GM23338 (cell line): ENCODE data around the gene SPEF1. TPM values are rescaled to one million over a fixed set of nuclear protein-coding genes. Genes with fewer than 3 reads are reported as not detected.
A peak's percentile ranks its signal among the peaks of the same experiment; 100 is the strongest.

Experiments used
- ATAC-seq: fragments of 200-7000 bp; cut with Tn5 transposase; 3 replicates; pipeline ENCODE4 v1.9.1; 2020
- DNase-seq: peaks from one replicate; pipeline ENCODE4 v3.0.0-alpha.2; 2015; ENCODE audit warnings: low spot score
- H2AFZ ChIP-seq: fragments of 200-600 bp; sonication (generic); 2 replicates; pipeline ENCODE4 v1.8.0; 2016; ENCODE audit warnings: antibody characterized with exemption, mild to moderate bottlenecking, moderate library complexity
- H3F3A ChIP-seq: fragments of 200-600 bp; sonication (generic); replicated peaks from 2 replicates; pipeline ENCODE4 v1.8.0; 2017; ENCODE audit warnings: antibody characterized with exemption, mixed run types, low read depth
- H3K27ac ChIP-seq: fragments of 200-600 bp; sonication (generic); 2 replicates; pipeline ENCODE4 v1.6.1; 2016; ENCODE audit warnings: low read depth
- H3K27me3 ChIP-seq: fragments of 200-600 bp; sonication (generic); 2 replicates; pipeline ENCODE4 v1.8.0; 2016; ENCODE audit warnings: mild to moderate bottlenecking, mixed run types, moderate library complexity; ENCODE audit not compliant: insufficient read depth
- H3K36me3 ChIP-seq: fragments of 200-600 bp; sonication (generic); 2 replicates; pipeline ENCODE4 v1.8.0; 2016; ENCODE audit warnings: mild to moderate bottlenecking; ENCODE audit not compliant: insufficient read depth
- H3K4me1 ChIP-seq: fragments of 200-600 bp; sonication (generic); 2 replicates; pipeline ENCODE4 v1.8.0; 2016; ENCODE audit warnings: mild to moderate bottlenecking, moderate library complexity; ENCODE audit not compliant: insufficient read depth
- H3K4me2 ChIP-seq: fragments of 200-600 bp; sonication (generic); 2 replicates; pipeline ENCODE4 v1.7.1; 2017; ENCODE audit warnings: mixed run types
- H3K4me3 ChIP-seq: fragments of 200-600 bp; sonication (generic); 2 replicates; pipeline ENCODE4 v1.6.1; 2016; ENCODE audit warnings: mixed run types
- H3K79me2 ChIP-seq: fragments of 200-600 bp; sonication (generic); replicated peaks from 2 replicates; pipeline ENCODE4 v1.8.0; 2017; ENCODE audit warnings: mild to moderate bottlenecking; ENCODE audit not compliant: insufficient read depth
- H3K9me2 ChIP-seq: fragments of 200-600 bp; sonication (generic); 2 replicates; pipeline ENCODE4 v1.8.0; 2017; ENCODE audit not compliant: insufficient read depth
- H4K20me1 ChIP-seq: fragments of 200-600 bp; sonication (generic); replicated peaks from 2 replicates; pipeline ENCODE4 v1.8.0; 2017; ENCODE audit warnings: mild to moderate bottlenecking; ENCODE audit not compliant: insufficient read depth
- H3K27ac Mint-ChIP-seq: 2 replicates; pipeline ENCODE4 v1.8.0; 2020; ENCODE audit warnings: inconsistent platforms, mild to moderate bottlenecking, moderate library complexity, mixed read lengths
- H3K27me3 Mint-ChIP-seq: 3 replicates; pipeline ENCODE4 v1.8.0; 2022; ENCODE audit warnings: low read depth, mild to moderate bottlenecking, moderate library complexity, mixed read lengths, inconsistent platforms; ENCODE audit not compliant: insufficient read depth, poor library complexity
- H3K36me3 Mint-ChIP-seq: 3 replicates; pipeline ENCODE4 v1.8.0; 2021; ENCODE audit warnings: low read depth, mild to moderate bottlenecking, inconsistent platforms, moderate library complexity, mixed read lengths
- H3K4me1 Mint-ChIP-seq: 3 replicates; pipeline ENCODE4 v1.8.0; 2020; ENCODE audit warnings: mild to moderate bottlenecking, inconsistent platforms, mixed read lengths
- H3K4me3 Mint-ChIP-seq: 3 replicates; pipeline ENCODE4 v1.8.0; 2021; ENCODE audit warnings: moderate library complexity, mild to moderate bottlenecking, inconsistent platforms, mixed read lengths
- H3K9me3 Mint-ChIP-seq: 3 replicates; pipeline ENCODE4 v1.8.0; 2020; ENCODE audit warnings: moderate library complexity, mild to moderate bottlenecking, inconsistent platforms, mixed read lengths
- CREB1 ChIP-seq: fragments of 250-450 bp; sonication (Bioruptor Pico); IDR thresholded peaks from 2 replicates; pipeline ENCODE4 v1.5.0; 2020; ENCODE audit warnings: low read depth, mild to moderate bottlenecking, moderate library complexity
- EZH2 ChIP-seq: fragments of 200-600 bp; sonication (generic); IDR thresholded peaks from one replicate; pipeline ENCODE4 v1.8.0; 2017; ENCODE audit warnings: antibody characterized with exemption, mild to moderate bottlenecking, low read depth; ENCODE audit not compliant: unreplicated experiment
- NANOG ChIP-seq: IDR thresholded peaks from 2 replicates; pipeline ENCODE4 v1.6.1; 2016; ENCODE audit warnings: antibody characterized with exemption, borderline replicate concordance
- POLR2AphosphoS5 ChIP-seq: IDR thresholded peaks from 2 replicates; pipeline ENCODE4 v1.6.1; 2016; ENCODE audit warnings: antibody characterized with exemption, low read depth
- ZNF114 ChIP-seq: fragments of 250-450 bp; sonication (Bioruptor Pico); IDR thresholded peaks from 2 replicates; pipeline ENCODE4 v1.5.0; 2020; ENCODE audit warnings: mild to moderate bottlenecking, moderate library complexity
- polyA plus RNA-seq: library from polyadenylated mRNA; unstranded; fragments of >200 nt; fragmentation: Nextera tagmentation; extraction: Ambion mirVana; gene quantifications from 2 replicates; pipeline ENCODE4 v1.2.1, GENCODE V29; 2016
- total RNA-seq: library from RNA; depleted of rRNA; stranded (reverse); fragments of >200 nt; shearing (Covaris generic); gene quantifications from 2 replicates; pipeline ENCODE4 v1.2.3, GENCODE V29; 2014
- TF ChIP-seq, protein P1 (sequence below), 2 experiments: fragments of 200-600 bp in 1 of 2; sonication (generic) in 1 of 2; conservative IDR thresholded peaks; 2 replicates each; pipeline versions ENCODE4 v1.5.1 to v1.6.1; 2016 to 2017; ENCODE audit warnings: antibody characterized with exemption in 2 of 2, low read depth in 2 of 2, mild to moderate bottlenecking in 2 of 2, moderate library complexity in 1 of 2
- TF ChIP-seq, protein P2 (sequence below): fragments of 250-450 bp; sonication (Bioruptor Pico); IDR thresholded peaks from 2 replicates; pipeline ENCODE4 v1.5.0; 2020; ENCODE audit warnings: mild to moderate bottlenecking, moderate library complexity
- TF ChIP-seq, protein P3 (sequence below): IDR thresholded peaks from 2 replicates; pipeline ENCODE4 v1.6.1; 2016; ENCODE audit warnings: antibody characterized with exemption

SPEF1 gene
- total and polyA plus RNA-seq, 2 experiments from 2014 or later: 0.68 to 0.69 TPM

- H3K27ac Mint-ChIP-seq: no peak overlapping the region
- H3K79me2 ChIP-seq: no peaks in the 10 kb centered on the region
- no peak for TF ChIP-seq CREB1 (CRISPR knock-in tag)
- TF ChIP-seq, protein P1, sequence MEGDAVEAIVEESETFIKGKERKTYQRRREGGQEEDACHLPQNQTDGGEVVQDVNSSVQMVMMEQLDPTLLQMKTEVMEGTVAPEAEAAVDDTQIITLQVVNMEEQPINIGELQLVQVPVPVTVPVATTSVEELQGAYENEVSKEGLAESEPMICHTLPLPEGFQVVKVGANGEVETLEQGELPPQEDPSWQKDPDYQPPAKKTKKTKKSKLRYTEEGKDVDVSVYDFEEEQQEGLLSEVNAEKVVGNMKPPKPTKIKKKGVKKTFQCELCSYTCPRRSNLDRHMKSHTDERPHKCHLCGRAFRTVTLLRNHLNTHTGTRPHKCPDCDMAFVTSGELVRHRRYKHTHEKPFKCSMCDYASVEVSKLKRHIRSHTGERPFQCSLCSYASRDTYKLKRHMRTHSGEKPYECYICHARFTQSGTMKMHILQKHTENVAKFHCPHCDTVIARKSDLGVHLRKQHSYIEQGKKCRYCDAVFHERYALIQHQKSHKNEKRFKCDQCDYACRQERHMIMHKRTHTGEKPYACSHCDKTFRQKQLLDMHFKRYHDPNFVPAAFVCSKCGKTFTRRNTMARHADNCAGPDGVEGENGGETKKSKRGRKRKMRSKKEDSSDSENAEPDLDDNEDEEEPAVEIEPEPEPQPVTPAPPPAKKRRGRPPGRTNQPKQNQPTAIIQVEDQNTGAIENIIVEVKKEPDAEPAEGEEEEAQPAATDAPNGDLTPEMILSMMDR (conservative IDR thresholded peaks at IDR 0.05; ENCODE audit: low read depth in 2 of 2): peak; percentile 38 to 49; a peak in 3 of 4 replicates
- peaks cover 4% of the 10 kb centered on the region; the same call in 1 of the 3 replicates for H3K9me3 Mint-ChIP-seq
- peaks cover 12% of the 10 kb centered on the region; the same call in 1 of the 2 replicates for H3K4me1 ChIP-seq
- H2AFZ ChIP-seq: no peak overlapping the region
- no peaks in the 10 kb centered on the region for H3K36me3 ChIP-seq
- peaks cover 11% of the 10 kb centered on the region; the same call in 1 of the 2 replicates for H4K20me1 ChIP-seq
- no peaks in the 10 kb centered on the region for H3K9me2 ChIP-seq
- H3K4me3 ChIP-seq: peak overlapping the region; percentile 73
- peak overlapping the region; percentile 58 for H3K4me3 Mint-ChIP-seq
- H3K27me3 ChIP-seq: peaks cover 28% of the 10 kb centered on the region
- no peak overlapping the region for H3K27ac ChIP-seq
- H3F3A ChIP-seq: peaks cover 14% of the 10 kb centered on the region
- H3K27me3 Mint-ChIP-seq: peaks cover 29% of the 10 kb centered on the region
- ATAC-seq: peak; percentile 27
- DNase-seq: peak; percentile 58
- H3K36me3 Mint-ChIP-seq: no peaks in the 10 kb centered on the region; the same call in 2 of the 3 replicates
- H3K4me2 ChIP-seq: peak overlapping the region; percentile 93
- H3K4me1 Mint-ChIP-seq: peaks cover 15% of the 10 kb centered on the region
Measured at GRCh38 chr20:3751305-3751674, 30.0 kb downstream of the SPEF1 start.

GRCh38 chr20:3749689-3750531 is 31.3 kb downstream of the SPEF1 start:
- ATAC-seq (peak; percentile 39), DNase-seq (peak; percentile 87)
- Mint-ChIP-seq H3K36me3 (no peaks in the 10 kb centered on the region; the same call in 2 of the 3 replicates), H3K9me3 (peaks cover 4% of the 10 kb centered on the region; the same call in 1 of the 3 replicates), H3K4me1 (peaks cover 21% of the 10 kb centered on the region), H3K27ac (no peak overlapping the region), H3K4me3 (peak overlapping the region; percentile 64), H3K27me3 (peaks cover 31% of the 10 kb centered on the region)
- Histone ChIP-seq H3K27me3 (peaks cover 28% of the 10 kb centered on the region), H3K9me2 (no peaks in the 10 kb centered on the region), H3K27ac (no peak overlapping the region), H3K36me3 (no peaks in the 10 kb centered on the region), H3F3A (peaks cover 14% of the 10 kb centered on the region), H3K79me2 (no peaks in the 10 kb centered on the region), H4K20me1 (peaks cover 11% of the 10 kb centered on the region; the same call in 1 of the 2 replicates), H3K4me1 (peaks cover 17% of the 10 kb centered on the region; the same call in 1 of the 2 replicates), H2AFZ (peak overlapping the region; percentile 76; the same call in 1 of the 2 replicates), H3K4me3 (peak overlapping the region; percentile 73), H3K4me2 (peak overlapping the region; percentile 93)
- TF ChIP-seq ZNF114 (CRISPR knock-in tag) (no peak), EZH2 (no peak), NANOG (no peak), POLR2AphosphoS5 (peak; percentile 36; the same call in 1 of the 2 replicates)
- TF ChIP-seq, protein P2, sequence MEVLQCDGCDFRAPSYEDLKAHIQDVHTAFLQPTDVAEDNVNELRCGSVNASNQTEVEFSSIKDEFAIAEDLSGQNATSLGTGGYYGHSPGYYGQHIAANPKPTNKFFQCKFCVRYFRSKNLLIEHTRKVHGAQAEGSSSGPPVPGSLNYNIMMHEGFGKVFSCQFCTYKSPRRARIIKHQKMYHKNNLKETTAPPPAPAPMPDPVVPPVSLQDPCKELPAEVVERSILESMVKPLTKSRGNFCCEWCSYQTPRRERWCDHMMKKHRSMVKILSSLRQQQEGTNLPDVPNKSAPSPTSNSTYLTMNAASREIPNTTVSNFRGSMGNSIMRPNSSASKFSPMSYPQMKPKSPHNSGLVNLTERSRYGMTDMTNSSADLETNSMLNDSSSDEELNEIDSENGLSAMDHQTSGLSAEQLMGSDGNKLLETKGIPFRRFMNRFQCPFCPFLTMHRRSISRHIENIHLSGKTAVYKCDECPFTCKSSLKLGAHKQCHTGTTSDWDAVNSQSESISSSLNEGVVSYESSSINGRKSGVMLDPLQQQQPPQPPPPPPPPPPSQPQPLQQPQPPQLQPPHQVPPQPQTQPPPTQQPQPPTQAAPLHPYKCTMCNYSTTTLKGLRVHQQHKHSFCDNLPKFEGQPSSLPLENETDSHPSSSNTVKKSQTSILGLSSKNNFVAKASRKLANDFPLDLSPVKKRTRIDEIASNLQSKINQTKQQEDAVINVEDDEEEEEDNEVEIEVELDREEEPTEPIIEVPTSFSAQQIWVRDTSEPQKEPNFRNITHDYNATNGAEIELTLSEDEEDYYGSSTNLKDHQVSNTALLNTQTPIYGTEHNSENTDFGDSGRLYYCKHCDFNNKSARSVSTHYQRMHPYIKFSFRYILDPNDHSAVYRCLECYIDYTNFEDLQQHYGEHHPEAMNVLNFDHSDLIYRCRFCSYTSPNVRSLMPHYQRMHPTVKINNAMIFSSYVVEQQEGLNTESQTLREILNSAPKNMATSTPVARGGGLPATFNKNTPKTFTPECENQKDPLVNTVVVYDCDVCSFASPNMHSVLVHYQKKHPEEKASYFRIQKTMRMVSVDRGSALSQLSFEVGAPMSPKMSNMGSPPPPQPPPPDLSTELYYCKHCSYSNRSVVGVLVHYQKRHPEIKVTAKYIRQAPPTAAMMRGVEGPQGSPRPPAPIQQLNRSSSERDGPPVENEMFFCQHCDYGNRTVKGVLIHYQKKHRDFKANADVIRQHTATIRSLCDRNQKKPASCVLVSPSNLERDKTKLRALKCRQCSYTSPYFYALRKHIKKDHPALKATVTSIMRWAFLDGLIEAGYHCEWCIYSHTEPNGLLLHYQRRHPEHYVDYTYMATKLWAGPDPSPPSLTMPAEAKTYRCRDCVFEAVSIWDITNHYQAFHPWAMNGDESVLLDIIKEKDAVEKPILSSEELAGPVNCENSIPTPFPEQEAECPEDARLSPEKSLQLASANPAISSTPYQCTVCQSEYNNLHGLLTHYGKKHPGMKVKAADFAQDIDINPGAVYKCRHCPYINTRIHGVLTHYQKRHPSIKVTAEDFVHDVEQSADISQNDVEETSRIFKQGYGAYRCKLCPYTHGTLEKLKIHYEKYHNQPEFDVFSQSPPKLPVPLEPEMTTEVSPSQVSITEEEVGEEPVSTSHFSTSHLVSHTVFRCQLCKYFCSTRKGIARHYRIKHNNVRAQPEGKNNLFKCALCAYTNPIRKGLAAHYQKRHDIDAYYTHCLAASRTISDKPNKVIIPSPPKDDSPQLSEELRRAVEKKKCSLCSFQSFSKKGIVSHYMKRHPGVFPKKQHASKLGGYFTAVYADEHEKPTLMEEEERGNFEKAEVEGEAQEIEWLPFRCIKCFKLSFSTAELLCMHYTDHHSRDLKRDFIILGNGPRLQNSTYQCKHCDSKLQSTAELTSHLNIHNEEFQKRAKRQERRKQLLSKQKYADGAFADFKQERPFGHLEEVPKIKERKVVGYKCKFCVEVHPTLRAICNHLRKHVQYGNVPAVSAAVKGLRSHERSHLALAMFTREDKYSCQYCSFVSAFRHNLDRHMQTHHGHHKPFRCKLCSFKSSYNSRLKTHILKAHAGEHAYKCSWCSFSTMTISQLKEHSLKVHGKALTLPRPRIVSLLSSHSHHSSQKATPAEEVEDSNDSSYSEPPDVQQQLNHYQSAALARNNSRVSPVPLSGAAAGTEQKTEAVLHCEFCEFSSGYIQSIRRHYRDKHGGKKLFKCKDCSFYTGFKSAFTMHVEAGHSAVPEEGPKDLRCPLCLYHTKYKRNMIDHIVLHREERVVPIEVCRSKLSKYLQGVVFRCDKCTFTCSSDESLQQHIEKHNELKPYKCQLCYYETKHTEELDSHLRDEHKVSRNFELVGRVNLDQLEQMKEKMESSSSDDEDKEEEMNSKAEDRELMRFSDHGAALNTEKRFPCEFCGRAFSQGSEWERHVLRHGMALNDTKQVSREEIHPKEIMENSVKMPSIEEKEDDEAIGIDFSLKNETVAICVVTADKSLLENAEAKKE (CRISPR knock-in tag): no peak
- TF ChIP-seq, protein P1 (conservative IDR thresholded peaks at IDR 0.05; ENCODE audit: low read depth in 2 of 2): peak; percentile 79 to 89
- TF ChIP-seq, protein P3, sequence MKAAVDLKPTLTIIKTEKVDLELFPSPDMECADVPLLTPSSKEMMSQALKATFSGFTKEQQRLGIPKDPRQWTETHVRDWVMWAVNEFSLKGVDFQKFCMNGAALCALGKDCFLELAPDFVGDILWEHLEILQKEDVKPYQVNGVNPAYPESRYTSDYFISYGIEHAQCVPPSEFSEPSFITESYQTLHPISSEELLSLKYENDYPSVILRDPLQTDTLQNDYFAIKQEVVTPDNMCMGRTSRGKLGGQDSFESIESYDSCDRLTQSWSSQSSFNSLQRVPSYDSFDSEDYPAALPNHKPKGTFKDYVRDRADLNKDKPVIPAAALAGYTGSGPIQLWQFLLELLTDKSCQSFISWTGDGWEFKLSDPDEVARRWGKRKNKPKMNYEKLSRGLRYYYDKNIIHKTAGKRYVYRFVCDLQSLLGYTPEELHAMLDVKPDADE: no peak
